Testis (tissue), 2 donors: Measurements from ENCODE around the gene CD3D.

Source experiments
- POLR2A ChIP-seq: fragments of 450-650 bp; IDR thresholded peaks from one replicate; pipeline ENCODE4 v1.6.1; 2017; ENCODE audit warnings: antibody characterized with exemption, mild to moderate bottlenecking, moderate library complexity
- TF ChIP-seq, protein P1 (sequence below), 3 experiments: fragments of 450-650 bp in 2 of 3; fragments of 200-600 bp in 1 of 3; sonication (generic) in 1 of 3; IDR thresholded peaks; one replicate each; pipeline ENCODE4 v1.5.1; 2016 to 2019; ENCODE audit warnings: antibody characterized with exemption in 3 of 3, mild to moderate bottlenecking in 2 of 3, moderate library complexity in 1 of 3

GRCh38 chr11:118382954-118383353, 40.4 kb upstream of the CD3D start:
- TF ChIP-seq, protein P1, sequence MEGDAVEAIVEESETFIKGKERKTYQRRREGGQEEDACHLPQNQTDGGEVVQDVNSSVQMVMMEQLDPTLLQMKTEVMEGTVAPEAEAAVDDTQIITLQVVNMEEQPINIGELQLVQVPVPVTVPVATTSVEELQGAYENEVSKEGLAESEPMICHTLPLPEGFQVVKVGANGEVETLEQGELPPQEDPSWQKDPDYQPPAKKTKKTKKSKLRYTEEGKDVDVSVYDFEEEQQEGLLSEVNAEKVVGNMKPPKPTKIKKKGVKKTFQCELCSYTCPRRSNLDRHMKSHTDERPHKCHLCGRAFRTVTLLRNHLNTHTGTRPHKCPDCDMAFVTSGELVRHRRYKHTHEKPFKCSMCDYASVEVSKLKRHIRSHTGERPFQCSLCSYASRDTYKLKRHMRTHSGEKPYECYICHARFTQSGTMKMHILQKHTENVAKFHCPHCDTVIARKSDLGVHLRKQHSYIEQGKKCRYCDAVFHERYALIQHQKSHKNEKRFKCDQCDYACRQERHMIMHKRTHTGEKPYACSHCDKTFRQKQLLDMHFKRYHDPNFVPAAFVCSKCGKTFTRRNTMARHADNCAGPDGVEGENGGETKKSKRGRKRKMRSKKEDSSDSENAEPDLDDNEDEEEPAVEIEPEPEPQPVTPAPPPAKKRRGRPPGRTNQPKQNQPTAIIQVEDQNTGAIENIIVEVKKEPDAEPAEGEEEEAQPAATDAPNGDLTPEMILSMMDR (IDR thresholded peaks at IDR 0.05), result no peak
- TF ChIP-seq POLR2A, result no peak
